ENCODE measurements around the gene GFRA1. TPM values are rescaled to one million over a fixed set of nuclear protein-coding genes. Genes with fewer than 3 reads are reported as not detected.

The GFRA1 gene
- polyA plus RNA-seq, 2 of the 4 experiments (the other 2 are of a cell fraction), result 4.0 to 9.5 TPM

DNA sequence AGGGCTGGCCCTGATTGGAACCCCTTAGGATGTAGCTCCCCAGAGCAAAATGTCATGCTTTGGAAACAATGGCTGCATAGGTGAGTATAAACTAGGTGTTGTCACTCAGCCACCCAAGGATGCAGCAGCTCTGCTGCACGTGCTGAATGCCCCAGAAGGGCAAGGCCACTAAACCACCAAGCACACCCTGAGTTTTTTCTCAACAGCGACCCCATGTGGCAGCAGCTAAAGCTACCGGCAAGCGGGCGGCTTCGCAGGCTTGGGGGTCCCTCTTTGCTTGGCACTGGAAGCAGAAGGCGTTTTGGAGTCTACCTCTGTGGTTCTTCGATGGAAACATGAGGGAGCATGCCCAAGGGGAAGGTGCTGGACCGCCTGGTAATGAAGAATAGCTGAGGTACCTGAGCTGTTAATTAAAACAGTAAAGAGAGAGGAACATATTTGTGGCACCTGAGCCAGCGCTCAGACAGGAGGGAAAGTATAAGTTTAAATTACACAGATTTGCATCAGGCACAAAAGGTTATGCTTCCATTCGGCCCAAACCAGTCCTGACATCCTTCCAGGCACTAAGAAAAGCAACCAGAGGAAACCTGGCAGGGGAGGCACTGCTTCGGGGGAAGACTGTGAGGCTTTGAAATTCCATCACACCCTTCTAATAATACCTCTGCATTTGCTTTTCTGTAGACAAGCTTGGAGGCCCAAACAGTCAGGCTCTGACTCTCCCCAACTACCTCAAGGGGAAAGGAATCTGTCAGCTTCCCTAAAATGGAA is 152.1 kb downstream of the GFRA1 start (continued):
- TF ChIP-seq, protein P1, sequence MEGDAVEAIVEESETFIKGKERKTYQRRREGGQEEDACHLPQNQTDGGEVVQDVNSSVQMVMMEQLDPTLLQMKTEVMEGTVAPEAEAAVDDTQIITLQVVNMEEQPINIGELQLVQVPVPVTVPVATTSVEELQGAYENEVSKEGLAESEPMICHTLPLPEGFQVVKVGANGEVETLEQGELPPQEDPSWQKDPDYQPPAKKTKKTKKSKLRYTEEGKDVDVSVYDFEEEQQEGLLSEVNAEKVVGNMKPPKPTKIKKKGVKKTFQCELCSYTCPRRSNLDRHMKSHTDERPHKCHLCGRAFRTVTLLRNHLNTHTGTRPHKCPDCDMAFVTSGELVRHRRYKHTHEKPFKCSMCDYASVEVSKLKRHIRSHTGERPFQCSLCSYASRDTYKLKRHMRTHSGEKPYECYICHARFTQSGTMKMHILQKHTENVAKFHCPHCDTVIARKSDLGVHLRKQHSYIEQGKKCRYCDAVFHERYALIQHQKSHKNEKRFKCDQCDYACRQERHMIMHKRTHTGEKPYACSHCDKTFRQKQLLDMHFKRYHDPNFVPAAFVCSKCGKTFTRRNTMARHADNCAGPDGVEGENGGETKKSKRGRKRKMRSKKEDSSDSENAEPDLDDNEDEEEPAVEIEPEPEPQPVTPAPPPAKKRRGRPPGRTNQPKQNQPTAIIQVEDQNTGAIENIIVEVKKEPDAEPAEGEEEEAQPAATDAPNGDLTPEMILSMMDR (IDR thresholded peaks at IDR 0.05), result no peak
- TF ChIP-seq KDM5A (IDR thresholded peaks at IDR 0.05) (no peak), ZSCAN20 (CRISPR knock-in tag; IDR thresholded peaks at IDR 0.05) (no peak), RARB (CRISPR knock-in tag; IDR thresholded peaks at IDR 0.05) (no peak), E2F6 (IDR thresholded peaks at IDR 0.05; ENCODE audit: borderline replicate concordance, low read depth) (no peak)

DNA sequence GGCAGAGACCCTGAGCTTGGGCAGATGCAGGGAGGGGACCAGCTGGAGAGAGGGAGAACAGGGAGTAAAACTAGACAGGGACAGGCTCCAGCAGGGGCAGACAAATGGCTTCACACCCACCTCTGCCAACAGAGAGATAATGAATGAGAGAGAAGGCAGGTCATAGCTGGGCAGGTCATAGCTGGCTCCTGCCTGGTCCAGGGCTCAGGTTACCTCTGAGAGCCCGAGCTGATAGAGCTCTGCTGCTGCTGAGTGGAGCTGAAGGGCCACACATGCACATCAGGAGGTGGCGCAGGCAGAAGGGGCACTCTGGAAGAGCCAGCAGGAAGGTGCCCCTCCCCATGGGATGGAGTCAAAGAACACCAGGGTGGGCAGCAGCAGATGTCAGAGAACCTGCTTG is 154.2 kb downstream of the GFRA1 start:
- ChIA-PET CTCF (no interaction called here), POLR2A (no interaction called here)
- H3K4me3 ChIP-seq, result no peak overlapping the region
- WGBS (ENCODE audit: missing lambda C conversion rate), result 57% methylated on average over 2 of the region's 2 CpGs
- H3K9me3 ChIP-seq, result no peaks in the 10 kb centered on the region
- no peak for DNase-seq (ENCODE audit: low read depth in 1 of 2, low spot score in 1 of 2)
- no peak for TF ChIP-seq POLR2AphosphoS2 (conservative IDR thresholded peaks at IDR 0.05; ENCODE audit: low read length)
- no peak for TF ChIP-seq KDM1A (IDR thresholded peaks at IDR 0.05; ENCODE audit: low read depth)
- TF ChIP-seq JUN (IDR thresholded peaks at IDR 0.05), result no peak
- TF ChIP-seq HEYL (CRISPR knock-in tag; IDR thresholded peaks at IDR 0.05), result no peak
- no peak for TF ChIP-seq TP53 (CRISPR knock-in tag; IDR thresholded peaks at IDR 0.05)
- TF ChIP-seq NFE2L2 (conservative IDR thresholded peaks at IDR 0.05; ENCODE audit: low read length), result no peak
- TF ChIP-seq NR3C1 (IDR thresholded peaks at IDR 0.05), result no peak
- no peak for TF ChIP-seq ZNF302 (CRISPR knock-in tag; IDR thresholded peaks at IDR 0.05)
- TF ChIP-seq HOXB5 (CRISPR knock-in tag; IDR thresholded peaks at IDR 0.05), result no peak
- no peak for TF ChIP-seq RAD21 (conservative IDR thresholded peaks at IDR 0.05 in 1 of 2, IDR thresholded peaks at IDR 0.05 in 1 of 2)
- no peak for TF ChIP-seq JUNB (IDR thresholded peaks at IDR 0.05)
- TF ChIP-seq KDM5A (IDR thresholded peaks at IDR 0.05), result no peak
- no peak for TF ChIP-seq GATA3 (IDR thresholded peaks at IDR 0.05; ENCODE audit: borderline replicate concordance)
- TF ChIP-seq, protein P2, sequence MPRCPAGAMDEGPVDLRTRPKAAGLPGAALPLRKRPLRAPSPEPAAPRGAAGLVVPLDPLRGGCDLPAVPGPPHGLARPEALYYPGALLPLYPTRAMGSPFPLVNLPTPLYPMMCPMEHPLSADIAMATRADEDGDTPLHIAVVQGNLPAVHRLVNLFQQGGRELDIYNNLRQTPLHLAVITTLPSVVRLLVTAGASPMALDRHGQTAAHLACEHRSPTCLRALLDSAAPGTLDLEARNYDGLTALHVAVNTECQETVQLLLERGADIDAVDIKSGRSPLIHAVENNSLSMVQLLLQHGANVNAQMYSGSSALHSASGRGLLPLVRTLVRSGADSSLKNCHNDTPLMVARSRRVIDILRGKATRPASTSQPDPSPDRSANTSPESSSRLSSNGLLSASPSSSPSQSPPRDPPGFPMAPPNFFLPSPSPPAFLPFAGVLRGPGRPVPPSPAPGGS (IDR thresholded peaks at IDR 0.05), result no peak
- no peak for TF ChIP-seq POLR2A (IDR thresholded peaks at IDR 0.05; ENCODE audit: low read length)
- 0 out of 3 replicates have a peak, but pooled peaks cover 3% of the 10 kb centered on the region for H3K4me1 ChIP-seq
- H3K4me2 ChIP-seq, result no peak overlapping the region
- ATAC-seq, result no peak
- H3K27ac ChIP-seq, result no peak overlapping the region
- FAIRE-seq, result no peak

- H3K4me1 ChIP-seq, result peaks cover 8% of the 10 kb centered on the region; the same call in 1 of the 3 replicates
- H3K4me3 ChIP-seq, result no peak overlapping the region
- 75% methylated on average over 5 of the region's 5 CpGs for WGBS (ENCODE audit: missing lambda C conversion rate)
- TF ChIP-seq POLR2AphosphoS2 (conservative IDR thresholded peaks at IDR 0.05; ENCODE audit: low read length) (no peak), ZSCAN20 (CRISPR knock-in tag; IDR thresholded peaks at IDR 0.05) (no peak), RNF2 (IDR thresholded peaks at IDR 0.05; ENCODE audit: borderline replicate concordance, low read depth) (no peak), SREBF2 (IDR thresholded peaks at IDR 0.05) (no peak), FOSB (CRISPR knock-in tag; IDR thresholded peaks at IDR 0.05) (no peak)
- TF ChIP-seq, protein P1 (IDR thresholded peaks at IDR 0.05), result no peak
- ATAC-seq, result no peak
- no peak for DNase-seq (ENCODE audit: low read depth in 1 of 2, low spot score in 1 of 2)
- H3K4me2 ChIP-seq, result no peak overlapping the region
- POLR2A ChIA-PET, result no interaction called here
- CTCF ChIA-PET, result interaction anchor here (0.6 kb wide), 1 partner anchor 271 kb away, joined by 3 read pairs; no protein-coding TSS in a partner anchor
- FAIRE-seq, result no peak
- H3K9me3 ChIP-seq, result no peaks in the 10 kb centered on the region
- H3K27ac ChIP-seq, result no peak overlapping the region
Measured at GRCh38 chr10:116115797-116116196, 157.2 kb downstream of the GFRA1 start.
